Stimulated activated naive B cell treated with anti-CD40 and anti-IgM and Interleukin-4, amounts not matched to agents 10 μg/mL and 1 μg/mL and 100 μg/mL, for 72 hours (primary cell): ENCODE results near the gene CCL25.

Source experiments
- ATAC-seq, 2 donors: fragments of 150-1000 bp; cut with Tn5 transposase; replicated peaks; 2 replicates each; pipeline ENCODE4 v1.10.0; 2021; ENCODE audit warnings: moderate library complexity in 1 of 2
- DNase-seq: peaks from one replicate; pipeline ENCODE4 v3.0.0; 2021
- H3K27ac Mint-ChIP-seq: one replicate; pipeline ENCODE4 v1.8.0; 2022; ENCODE audit warnings: mild to moderate bottlenecking, mixed read lengths
- H3K27me3 Mint-ChIP-seq, 2 donors: one replicate each; pipeline ENCODE4 v1.8.0; 2022; ENCODE audit warnings: mixed read lengths in 2 of 2
- H3K36me3 Mint-ChIP-seq, 2 donors: one replicate each; pipeline ENCODE4 v1.8.0; 2022; ENCODE audit warnings: mixed read lengths in 2 of 2, mild to moderate bottlenecking in 1 of 2
- H3K4me1 Mint-ChIP-seq, 2 donors: one replicate each; pipeline ENCODE4 v1.8.0; 2022; ENCODE audit warnings: mixed read lengths in 2 of 2, mild to moderate bottlenecking in 1 of 2
- H3K4me3 Mint-ChIP-seq, 2 donors: one replicate each; pipeline ENCODE4 v1.8.0; 2022; ENCODE audit warnings: mild to moderate bottlenecking in 2 of 2, mixed read lengths in 2 of 2, moderate library complexity in 1 of 2
- H3K9me3 Mint-ChIP-seq, 2 donors: one replicate each; pipeline ENCODE4 v1.8.0; 2022; ENCODE audit warnings: mixed read lengths in 2 of 2, mild to moderate bottlenecking in 1 of 2

CCL25 gene

DNA sequence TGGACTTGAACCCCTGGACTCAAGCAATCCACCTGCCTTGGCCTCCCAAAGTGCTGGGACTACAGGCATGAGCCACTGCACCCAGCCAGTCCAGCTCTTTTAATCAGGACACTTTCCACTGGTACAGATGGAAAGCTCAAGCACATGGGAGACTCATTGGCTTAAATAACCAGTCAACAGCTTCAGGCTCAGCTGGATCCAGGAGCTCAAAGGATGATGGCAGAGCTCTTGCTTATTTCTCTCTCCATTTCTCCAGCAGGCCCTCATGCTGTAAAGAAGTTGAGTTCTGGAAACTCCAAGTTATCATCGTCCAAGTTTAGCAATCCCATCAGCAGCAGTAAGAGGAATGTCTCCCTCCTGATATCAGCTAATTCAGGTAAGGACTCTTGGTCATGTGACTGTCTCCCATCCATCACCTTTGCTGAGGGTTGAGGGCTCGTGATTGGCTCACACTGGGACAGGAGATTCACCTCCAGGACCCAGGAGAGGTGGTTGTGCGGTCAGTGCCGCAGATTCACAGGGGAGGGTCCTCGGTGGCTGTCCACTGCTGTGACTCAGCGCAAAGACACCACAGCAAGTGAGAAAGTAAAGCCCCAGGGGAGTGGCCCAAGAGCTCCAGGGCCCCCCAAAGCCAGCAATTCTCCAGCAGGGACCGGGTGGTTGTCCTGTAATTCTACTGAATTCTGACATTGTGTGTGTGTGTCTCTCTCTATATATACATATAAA is 5.1 kb downstream of the CCL25 start:
- ATAC-seq (no peak), DNase-seq (no peak)
- H3K9me3 Mint-ChIP-seq = no peaks in the 10 kb centered on the region
- no peak overlapping the region for H3K27ac Mint-ChIP-seq
- H3K27me3 Mint-ChIP-seq = peaks cover 0 to 3% of the 10 kb centered on the region in 2 donors
- no peaks in the 10 kb centered on the region for H3K36me3 Mint-ChIP-seq
- no peaks in the 10 kb centered on the region for H3K4me1 Mint-ChIP-seq
- no peak overlapping the region for H3K4me3 Mint-ChIP-seq

DNA sequence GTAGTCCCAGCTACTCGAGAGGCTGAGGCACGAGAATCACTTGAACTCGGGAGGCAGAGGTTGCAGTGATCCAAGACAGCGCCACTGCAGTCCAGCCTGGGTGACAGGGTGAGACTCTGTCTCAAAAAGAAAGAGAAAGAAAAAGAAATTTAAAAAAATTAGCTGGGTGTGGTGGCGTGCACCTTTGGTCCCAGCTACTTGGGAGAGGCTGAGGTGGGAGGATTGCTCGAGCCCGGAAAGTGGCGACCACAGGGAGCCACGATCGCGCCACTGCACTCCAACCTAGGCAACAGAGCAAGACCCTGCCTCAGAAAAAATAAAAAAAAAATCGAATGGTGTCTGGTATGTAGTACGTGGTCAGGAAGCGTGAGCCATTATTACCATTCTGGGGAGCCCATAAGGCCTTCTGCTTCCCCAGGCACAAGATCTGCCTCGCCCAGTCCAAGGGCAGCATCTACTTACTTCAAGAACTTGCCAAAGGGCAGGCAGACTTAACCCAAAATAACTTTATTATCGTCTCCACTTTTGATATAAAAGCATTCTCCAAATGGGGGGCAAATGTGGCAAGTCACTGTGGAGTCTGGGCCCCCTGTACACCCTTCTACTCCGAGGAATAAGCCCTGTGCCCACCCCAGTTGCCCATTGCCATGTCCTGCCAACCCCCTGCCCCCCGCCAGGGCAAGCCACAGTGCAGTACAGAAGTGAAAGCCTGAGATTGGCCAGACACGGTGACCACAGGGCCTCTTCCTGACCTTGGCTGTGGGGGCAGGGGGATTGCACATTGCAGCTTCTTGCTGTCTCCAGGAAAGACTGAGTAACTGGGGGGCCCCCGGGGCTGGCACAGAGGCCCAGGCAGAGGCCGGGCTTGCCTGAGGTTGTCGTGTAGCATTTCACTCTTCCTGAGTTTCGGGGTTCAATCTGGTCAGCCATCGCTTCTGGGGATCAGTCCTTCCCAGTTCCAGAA is 12.6 kb downstream of the CCL25 start:
- H3K4me1 Mint-ChIP-seq = no peaks in the 10 kb centered on the region
- H3K9me3 Mint-ChIP-seq = peaks cover 11 to 12% of the 10 kb centered on the region in 2 donors
- H3K27me3 Mint-ChIP-seq = peaks cover 1 to 5% of the 10 kb centered on the region in 2 donors
- peaks cover 2 to 4% of the 10 kb centered on the region in 2 donors for H3K36me3 Mint-ChIP-seq
- ATAC-seq (no peak), DNase-seq (no peak)
- H3K4me3 Mint-ChIP-seq = no peak overlapping the region
- H3K27ac Mint-ChIP-seq = no peak overlapping the region

DNA sequence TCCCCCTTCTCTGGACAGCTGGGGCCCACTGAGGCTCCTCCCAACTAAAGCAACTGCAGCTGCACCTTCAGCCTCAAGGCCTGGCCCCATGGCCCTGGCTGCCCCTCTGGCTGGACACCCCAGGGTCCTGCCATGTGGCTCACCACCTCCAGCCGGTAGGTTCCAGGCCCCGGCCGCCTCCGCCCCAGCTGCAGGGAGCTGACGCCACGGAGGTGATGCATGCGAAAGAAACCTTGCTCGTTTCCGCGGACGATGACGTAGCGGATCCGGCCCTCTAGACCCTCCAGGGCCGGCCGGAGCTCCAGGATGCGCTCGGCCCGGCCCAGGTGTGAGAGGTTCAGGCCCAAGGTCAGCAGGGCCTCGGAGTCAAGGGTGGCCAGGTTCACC is 13.3 kb downstream of the CCL25 start:
- Mint-ChIP-seq H3K36me3 (peaks cover 2 to 6% of the 10 kb centered on the region in 2 donors), H3K9me3 (peaks cover 14 to 15% of the 10 kb centered on the region in 2 donors), H3K27me3 (peaks cover 4 to 6% of the 10 kb centered on the region in 2 donors), H3K4me3 (no peak overlapping the region), H3K27ac (no peak overlapping the region), H3K4me1 (no peaks in the 10 kb centered on the region)
- ATAC-seq (no peak), DNase-seq (no peak)

DNA sequence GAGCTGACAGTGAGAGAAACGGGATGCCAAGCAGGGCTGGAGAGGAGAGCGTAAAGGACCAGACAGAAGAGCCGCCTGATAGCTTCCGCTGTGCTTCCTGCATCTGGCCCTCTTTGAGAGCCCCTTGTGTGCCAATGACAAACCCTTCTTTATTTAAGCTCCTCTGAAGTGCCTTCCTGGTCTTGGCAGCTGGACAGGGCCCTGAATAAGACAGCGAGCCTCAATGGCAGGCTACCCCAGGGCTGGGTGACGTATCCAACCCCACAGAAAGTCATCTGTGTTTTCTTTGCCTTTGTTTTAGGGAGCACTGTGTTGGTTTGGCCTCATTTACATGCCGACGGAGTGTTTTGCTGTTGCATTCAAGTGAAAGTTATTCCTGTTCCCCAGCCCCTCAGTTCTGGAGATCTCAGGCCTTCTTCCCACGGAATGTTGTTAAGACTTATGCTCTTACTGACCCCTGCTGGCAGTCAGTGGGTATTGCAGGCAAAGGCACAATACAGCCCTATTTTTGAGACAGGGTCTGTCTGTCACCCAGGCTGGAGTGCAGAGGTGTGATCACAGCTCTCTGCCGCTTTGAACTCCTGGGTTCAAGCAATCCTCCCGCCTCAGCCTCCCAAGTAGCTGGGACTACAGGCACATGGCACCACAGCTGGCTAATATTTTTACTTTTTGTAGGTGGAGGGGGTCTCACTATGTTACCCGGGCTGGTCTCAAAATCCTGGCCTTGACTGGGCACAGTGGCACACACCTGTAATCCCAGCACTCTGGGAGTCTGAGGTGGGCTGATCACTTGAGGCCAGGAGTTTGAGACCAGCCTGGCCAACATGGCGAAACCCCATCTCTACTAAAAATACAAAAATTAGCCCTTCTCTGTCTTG is 16.8 kb downstream of the CCL25 start:
- H3K36me3 Mint-ChIP-seq = peaks cover 2 to 6% of the 10 kb centered on the region in 2 donors
- H3K27ac Mint-ChIP-seq = no peak overlapping the region
- no peaks in the 10 kb centered on the region for H3K4me1 Mint-ChIP-seq
- ATAC-seq (no peak), DNase-seq (no peak)
- H3K9me3 Mint-ChIP-seq = peaks cover 19 to 25% of the 10 kb centered on the region in 2 donors
- no peak overlapping the region for H3K4me3 Mint-ChIP-seq
- peaks cover 7 to 10% of the 10 kb centered on the region in 2 donors for H3K27me3 Mint-ChIP-seq

DNA sequence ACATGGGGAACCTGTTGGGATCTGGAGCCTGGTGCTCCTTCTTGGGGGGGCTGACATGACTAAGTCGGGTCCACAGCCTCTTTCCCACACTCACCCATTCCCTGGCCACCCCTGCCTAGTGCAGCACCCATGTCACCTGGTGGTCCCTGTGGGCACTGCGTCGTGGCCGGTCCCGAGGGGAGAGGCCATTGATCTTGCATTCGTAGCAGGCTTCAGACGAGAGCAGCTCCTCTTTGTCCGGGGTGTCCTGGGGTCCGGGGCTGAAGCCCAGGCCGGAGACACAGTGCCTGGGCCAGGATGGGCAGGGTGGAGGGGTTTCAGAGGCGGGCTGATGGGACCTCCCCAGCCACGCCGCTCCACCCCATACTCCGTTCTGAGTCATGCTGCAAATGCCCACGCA is 19.4 kb downstream of the CCL25 start:
- Mint-ChIP-seq H3K36me3 (peaks cover 2 to 6% of the 10 kb centered on the region in 2 donors), H3K27me3 (peaks cover 7 to 10% of the 10 kb centered on the region in 2 donors), H3K9me3 (peaks cover 20 to 25% of the 10 kb centered on the region in 2 donors), H3K27ac (no peak overlapping the region), H3K4me3 (no peak overlapping the region), H3K4me1 (no peaks in the 10 kb centered on the region)
- DNase-seq = no peak
- no peak for ATAC-seq

DNA sequence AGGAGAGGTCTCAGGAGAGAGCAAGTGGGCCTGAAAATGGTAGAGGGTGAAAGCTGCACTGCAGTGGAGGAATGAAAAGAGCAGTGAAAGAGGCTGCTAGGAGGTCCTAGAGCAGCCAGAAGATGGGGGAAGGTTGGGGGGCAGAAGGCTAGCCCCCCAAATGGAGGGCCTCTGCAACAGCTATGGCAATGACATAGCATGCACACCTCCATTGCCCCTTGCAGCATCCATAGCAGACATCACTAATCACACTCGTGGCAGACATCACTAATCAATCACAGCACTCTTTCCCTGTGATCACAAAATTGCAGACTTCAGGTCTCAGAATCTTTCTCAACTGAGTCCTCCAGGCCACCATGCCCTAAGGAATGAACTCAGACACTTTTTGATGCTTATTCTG is 21.9 kb downstream of the CCL25 start:
- DNase-seq (no peak), ATAC-seq (no peak)
- peaks cover 0 to 6% of the 10 kb centered on the region in 2 donors for H3K36me3 Mint-ChIP-seq
- peaks cover 12 to 19% of the 10 kb centered on the region in 2 donors for H3K9me3 Mint-ChIP-seq
- no peak overlapping the region for H3K27ac Mint-ChIP-seq
- no peak overlapping the region for H3K4me3 Mint-ChIP-seq
- peaks cover 12 to 17% of the 10 kb centered on the region in 2 donors for H3K27me3 Mint-ChIP-seq
- no peaks in the 10 kb centered on the region for H3K4me1 Mint-ChIP-seq

DNA sequence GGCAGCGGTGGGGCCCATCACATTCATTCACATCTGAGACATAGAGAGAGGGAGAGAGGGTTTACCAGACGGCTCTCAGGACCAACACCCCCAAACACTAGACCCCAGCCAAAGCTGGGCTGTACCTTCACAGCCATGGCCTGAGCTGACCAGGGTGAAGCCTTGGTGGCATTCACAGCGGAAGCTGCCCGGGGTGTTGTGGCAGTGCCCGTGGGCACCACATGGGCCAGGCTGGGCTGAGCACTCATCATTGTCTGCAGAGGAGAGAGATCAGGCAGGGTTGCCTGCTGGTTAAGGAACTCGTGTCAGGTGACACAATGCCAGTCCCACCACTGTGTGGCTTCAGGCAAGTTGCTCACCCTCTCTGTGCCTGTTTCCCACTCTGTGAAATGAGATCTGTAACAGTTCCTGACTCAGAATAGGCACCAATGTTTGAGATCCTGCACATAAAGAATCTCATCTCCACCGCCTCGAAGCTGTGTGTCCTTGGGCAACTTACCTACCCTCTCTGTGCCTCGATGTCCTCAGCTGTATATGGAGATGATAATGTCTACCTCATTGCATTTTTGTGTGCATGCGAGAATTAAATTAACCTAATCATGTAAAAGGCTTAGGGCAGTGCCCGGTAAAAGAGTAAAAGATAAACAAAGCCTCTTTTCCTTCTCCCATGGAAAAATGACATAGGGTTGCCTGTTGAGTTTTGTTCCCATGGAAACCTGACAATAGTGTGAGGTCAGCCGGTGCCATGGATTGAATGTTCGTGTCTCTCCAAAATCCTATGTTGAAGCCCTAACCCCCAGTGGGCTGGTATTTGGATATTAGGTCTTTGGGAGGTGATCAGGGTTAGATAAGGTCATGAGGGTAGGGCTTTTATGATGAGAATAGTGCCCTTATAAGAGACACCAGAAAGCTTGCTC is 22.9 kb downstream of the CCL25 start:
- Mint-ChIP-seq H3K27ac (no peak overlapping the region), H3K4me1 (no peaks in the 10 kb centered on the region), H3K4me3 (no peak overlapping the region), H3K27me3 (peaks cover 14 to 15% of the 10 kb centered on the region in 2 donors), H3K36me3 (no peaks in the 10 kb centered on the region), H3K9me3 (peaks cover 5 to 12% of the 10 kb centered on the region in 2 donors)
- ATAC-seq (no peak), DNase-seq (no peak)

DNA sequence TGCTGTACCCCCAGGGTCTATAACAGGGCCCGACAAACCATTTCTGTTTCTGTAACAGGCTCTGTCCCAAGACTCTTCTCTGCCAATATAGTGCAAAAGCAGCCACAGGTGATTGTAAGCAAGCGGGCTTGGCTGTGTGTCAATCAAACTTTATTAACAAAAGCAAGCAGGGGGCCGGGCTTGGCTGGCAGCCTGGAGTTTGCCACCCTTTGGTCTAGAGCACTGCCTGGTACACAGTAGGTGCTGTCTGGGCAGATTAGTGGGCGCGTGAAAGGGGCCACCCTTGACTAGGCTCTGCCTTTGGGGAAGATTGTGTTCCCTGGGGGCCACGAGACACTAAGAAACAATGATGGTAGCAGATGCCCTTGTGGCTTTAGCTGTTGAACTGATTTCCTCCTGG is 27.4 kb downstream of the CCL25 start:
- H3K4me3 Mint-ChIP-seq = no peak overlapping the region
- no peaks in the 10 kb centered on the region for H3K4me1 Mint-ChIP-seq
- DNase-seq = no peak
- H3K27ac Mint-ChIP-seq = no peak overlapping the region
- no peaks in the 10 kb centered on the region for H3K9me3 Mint-ChIP-seq
- ATAC-seq = no peak
- peaks cover 20 to 22% of the 10 kb centered on the region in 2 donors for H3K27me3 Mint-ChIP-seq
- H3K36me3 Mint-ChIP-seq = no peaks in the 10 kb centered on the region

DNA sequence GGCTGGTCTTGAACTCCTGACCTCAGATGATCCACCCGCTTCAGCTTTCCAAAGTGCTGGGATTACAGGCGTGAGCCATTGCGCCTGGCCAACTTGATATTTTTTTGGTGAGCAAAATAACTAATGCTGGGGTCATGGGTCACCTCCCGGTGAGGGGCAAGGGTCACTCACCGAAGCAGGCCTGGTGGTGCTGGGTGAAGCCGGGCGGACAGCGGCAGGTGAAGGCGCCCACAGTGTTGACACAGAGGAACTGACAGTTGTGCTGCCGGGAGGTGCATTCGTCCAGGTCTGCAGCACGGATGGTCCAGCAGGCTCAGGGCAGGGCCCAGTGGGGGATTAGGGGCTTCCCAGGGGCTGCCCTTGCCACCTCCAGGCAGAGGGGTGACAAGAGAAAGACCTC is 28.3 kb downstream of the CCL25 start:
- Mint-ChIP-seq H3K9me3 (no peaks in the 10 kb centered on the region), H3K36me3 (no peaks in the 10 kb centered on the region), H3K4me3 (no peak overlapping the region), H3K27ac (no peak overlapping the region), H3K4me1 (no peaks in the 10 kb centered on the region), H3K27me3 (peaks cover 23 to 30% of the 10 kb centered on the region in 2 donors)
- ATAC-seq = no peak
- DNase-seq = no peak

DNA sequence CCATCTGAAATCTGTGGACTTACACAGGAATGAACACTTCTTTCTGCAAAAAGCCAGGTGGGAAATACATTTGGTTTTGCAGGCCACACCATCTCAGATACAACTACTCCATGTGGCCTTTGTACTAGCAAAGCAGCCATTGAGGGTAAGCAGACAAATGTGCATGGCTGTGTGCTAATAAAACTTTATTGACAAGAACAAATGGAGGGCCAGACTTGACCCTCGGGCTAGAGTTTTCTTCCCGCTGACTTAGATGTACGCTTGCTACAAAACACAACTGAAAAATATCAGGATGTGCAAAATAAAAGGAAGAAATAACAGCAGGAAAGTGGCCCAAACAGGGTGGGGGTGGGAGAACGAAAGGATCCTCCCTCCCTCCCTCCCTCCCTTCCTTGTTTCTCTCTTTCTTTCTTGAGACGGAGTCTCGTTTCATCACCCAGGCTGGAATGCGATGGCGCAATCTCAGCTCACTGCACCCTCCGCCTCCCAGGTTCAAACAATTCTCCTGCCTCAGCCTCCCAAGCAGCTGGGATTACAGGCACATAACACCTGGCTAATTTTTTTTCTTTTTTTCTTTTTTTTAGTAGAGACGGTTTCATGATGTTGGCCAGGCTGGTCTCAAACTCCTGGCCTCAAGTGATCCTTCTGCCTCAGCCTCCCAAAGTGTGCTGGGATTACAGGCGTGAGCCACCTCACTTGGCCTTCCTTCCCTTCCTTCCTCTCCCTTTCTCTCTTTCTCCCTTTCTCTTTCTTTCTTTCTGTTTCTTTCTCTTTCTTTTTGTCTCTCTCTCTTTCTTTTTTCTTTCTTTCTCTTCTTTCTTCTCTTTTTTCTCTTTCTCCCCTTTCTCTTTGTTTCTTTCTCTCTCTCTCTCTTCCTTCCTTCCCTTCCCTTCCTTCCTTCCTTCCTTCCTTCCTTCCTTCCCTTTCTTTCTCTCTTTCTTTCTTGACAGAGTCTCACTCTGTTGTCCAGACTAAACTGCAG is 29.3 kb downstream of the CCL25 start:
- no peak for ATAC-seq
- no peaks in the 10 kb centered on the region for H3K36me3 Mint-ChIP-seq
- H3K4me3 Mint-ChIP-seq = no peak overlapping the region
- H3K27ac Mint-ChIP-seq = no peak overlapping the region
- no peaks in the 10 kb centered on the region for H3K9me3 Mint-ChIP-seq
- H3K4me1 Mint-ChIP-seq = no peaks in the 10 kb centered on the region
- peaks cover 23 to 33% of the 10 kb centered on the region in 2 donors for H3K27me3 Mint-ChIP-seq
- no peak for DNase-seq

DNA sequence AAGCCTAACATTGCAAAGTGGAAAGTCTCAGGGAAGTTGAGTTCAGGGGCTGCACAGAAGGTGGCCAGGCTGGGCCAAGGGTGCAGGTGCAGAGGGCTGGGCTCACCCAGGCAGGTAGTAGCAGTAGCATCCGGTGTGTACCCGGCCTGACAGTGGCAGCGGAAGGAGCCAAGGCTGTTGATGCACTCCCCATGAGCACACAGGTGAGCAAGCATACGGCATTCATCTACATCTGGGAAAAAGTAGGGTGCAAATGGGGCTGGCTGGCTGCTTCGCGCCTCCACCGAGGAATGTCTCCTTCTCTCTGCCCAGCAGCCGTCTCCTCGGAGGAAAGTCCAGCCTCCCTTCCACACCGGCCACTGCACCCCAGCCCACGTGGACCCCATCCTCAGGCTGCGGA is 30.6 kb downstream of the CCL25 start:
- H3K9me3 Mint-ChIP-seq = peaks cover 0 to 1% of the 10 kb centered on the region in 2 donors
- ATAC-seq (no peak), DNase-seq (no peak)
- H3K27me3 Mint-ChIP-seq = peaks cover 23 to 36% of the 10 kb centered on the region in 2 donors
- no peak overlapping the region for H3K27ac Mint-ChIP-seq
- no peak overlapping the region for H3K4me3 Mint-ChIP-seq
- H3K36me3 Mint-ChIP-seq = no peaks in the 10 kb centered on the region
- H3K4me1 Mint-ChIP-seq = no peaks in the 10 kb centered on the region

DNA sequence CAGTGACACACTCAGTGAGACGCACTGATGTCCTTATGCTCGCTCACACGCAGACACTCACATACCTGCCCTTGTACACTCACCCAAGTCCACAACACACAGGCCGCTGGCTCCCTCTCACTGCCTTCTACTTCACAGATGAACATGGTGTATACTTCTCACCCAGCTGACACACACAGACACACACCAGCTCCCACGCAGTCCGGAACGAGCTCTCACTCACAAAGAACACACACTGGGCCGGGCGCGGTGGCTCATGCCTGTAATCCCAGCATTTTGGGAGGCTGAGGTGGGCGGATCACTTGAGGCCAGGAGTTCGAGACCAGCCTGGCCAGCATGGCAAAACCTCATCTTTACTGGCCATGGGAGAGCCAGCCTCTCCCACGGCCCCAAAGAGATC is 31.6 kb downstream of the CCL25 start:
- Mint-ChIP-seq H3K27me3 (peaks cover 19 to 35% of the 10 kb centered on the region in 2 donors), H3K4me3 (no peak overlapping the region), H3K4me1 (no peaks in the 10 kb centered on the region), H3K36me3 (no peaks in the 10 kb centered on the region), H3K27ac (peak overlapping the region; percentile 57), H3K9me3 (peaks cover 0 to 1% of the 10 kb centered on the region in 2 donors)
- DNase-seq (no peak), ATAC-seq (no peak)
